HCT116 (cell line): ENCODE results near the gene CD247. TPM values are rescaled to one million over a fixed set of nuclear protein-coding genes. Genes with fewer than 3 reads are reported as not detected.

ENCODE experiments used
- ATAC-seq: fragments of 200-7000 bp; cut with Tn5 transposase; 2 replicates; pipeline ENCODE4 v1.9.1; 2020; ENCODE audit warnings: mild to moderate bottlenecking, moderate library complexity
- BruUV-seq: library from RNA; stranded (reverse); fragments of 400-500 nt; replicated peaks from 2 replicates; lab custom pipeline; 2021; lab: Mats Ljungman, UMichigan
- CTCF ChIA-PET: fragments of 300-600 bp; sonication (Branson Sonifier 250); formaldehyde crosslinking; loops from one replicate; lab custom pipeline; 2021; ENCODE audit warnings: antibody characterized with exemption; lab: Charles Lee
- POLR2A ChIA-PET: fragments of 300-600, 350-600 bp; sonication (Branson Sonifier 250); formaldehyde crosslinking; loops from one replicate; lab custom pipeline; 2021; ENCODE audit warnings: antibody characterized with exemption; lab: Charles Lee
- RAD21 ChIA-PET, 2 experiments: fragments of 300-600 bp; sonication (Branson Sonifier 250); formaldehyde crosslinking; loops; one replicate each; lab custom pipeline; 2023; ENCODE audit warnings: low total read pairs in 2 of 2; ENCODE audit not compliant: uncharacterized antibody in 2 of 2, unreplicated experiment in 2 of 2, low non-redundant PET in 1 of 2; lab: Charles Lee
- DNase-seq: peaks from one replicate; pipeline ENCODE4 v3.0.0-alpha.2; 2010; ENCODE audit warnings: low read depth, low spot score
- H2AFZ ChIP-seq: fragments of 200-600 bp; shearing (Covaris generic), sonication (generic); 2 replicates; pipeline ENCODE4 v1.6.1; 2017; ENCODE audit warnings: low read depth, mixed run types, mixed read lengths, antibody characterized with exemption, low read length; ENCODE audit not compliant: poor library complexity, severe bottlenecking
- H3K27ac ChIP-seq: 2 replicates; pipeline ENCODE4 v1.5.1; 2012; ENCODE audit warnings: low read depth, low read length
- H3K27me3 ChIP-seq: fragments of 200-600 bp; sonication (generic); 2 replicates; pipeline ENCODE4 v1.6.1; 2016; ENCODE audit warnings: mixed run types, low read length, mixed read lengths; ENCODE audit not compliant: insufficient read depth
- H3K36me3 ChIP-seq, 2 experiments: fragments of 200-500 bp in 1 of 2; fragments of 200-600 bp in 1 of 2; sonication (Bioruptor generic) in 1 of 2; sonication (generic) in 1 of 2; 2 replicates each; pipeline versions ENCODE4 v1.5.1 to v1.6.1; 2014 to 2016; ENCODE audit warnings: low read length in 2 of 2, inconsistent platforms in 1 of 2, mixed read lengths in 1 of 2, mixed run types in 1 of 2; ENCODE audit not compliant: insufficient read depth in 2 of 2, control insufficient read depth in 1 of 2
- H3K4me1 ChIP-seq, 2 experiments: fragments of 200-600 bp in 1 of 2; sonication (generic) in 1 of 2; 2 replicates each; pipeline versions ENCODE4 v1.5.1 to v1.6.1; 2012 to 2017; ENCODE audit warnings: low read length in 2 of 2, inconsistent platforms in 1 of 2, mild to moderate bottlenecking in 1 of 2, mixed read lengths in 1 of 2, mixed run types in 1 of 2, moderate library complexity in 1 of 2; ENCODE audit not compliant: insufficient read depth in 2 of 2, control insufficient read depth in 1 of 2
- H3K4me2 ChIP-seq: fragments of 200-600 bp; sonication (generic); 2 replicates; pipeline ENCODE4 v1.6.1; 2017; ENCODE audit warnings: mixed run types, low read length, mixed read lengths
- H3K4me3 ChIP-seq, 2 experiments: fragments of 200-600 bp in 1 of 2; sonication (generic) in 1 of 2; replicated peaks in 1 of 2; 2 replicates each; pipeline ENCODE4 v1.5.1; 2011 to 2016; ENCODE audit warnings: low read length in 2 of 2, control low read depth in 1 of 2, low read depth in 1 of 2, mild to moderate bottlenecking in 1 of 2, mixed read lengths in 1 of 2, mixed run types in 1 of 2
- H3K79me2 ChIP-seq: fragments of 200-600 bp; sonication (generic); 2 replicates; pipeline ENCODE4 v1.6.1; 2017; ENCODE audit warnings: mild to moderate bottlenecking, mixed run types, low read length, moderate library complexity, mixed read lengths; ENCODE audit not compliant: insufficient read depth
- H3K9ac ChIP-seq: fragments of 200-600 bp; sonication (generic); 2 replicates; pipeline ENCODE4 v1.6.1; 2016; ENCODE audit warnings: low read length, mixed read lengths
- H3K9me2 ChIP-seq: fragments of 200-600 bp; sonication (generic), shearing (Covaris generic); 2 replicates; pipeline ENCODE4 v1.6.1; 2017; ENCODE audit warnings: mixed run types, mild to moderate bottlenecking, moderate library complexity; ENCODE audit not compliant: insufficient read depth
- H3K9me3 ChIP-seq, 2 experiments: fragments of 200-500 bp in 1 of 2; fragments of 200-600 bp in 1 of 2; sonication (Bioruptor generic) in 1 of 2; sonication (generic) in 1 of 2; 2 replicates each; pipeline ENCODE4 v1.6.1; 2014 to 2017; ENCODE audit warnings: low read length in 2 of 2, mixed read lengths in 2 of 2, inconsistent platforms in 1 of 2, low read depth in 1 of 2, mild to moderate bottlenecking in 1 of 2, mixed run types in 1 of 2, moderate library complexity in 1 of 2; ENCODE audit not compliant: control insufficient read depth in 1 of 2, insufficient read depth in 1 of 2
- H4K20me1 ChIP-seq: fragments of 200-600 bp; sonication (generic), shearing (Covaris generic); 2 replicates; pipeline ENCODE4 v1.6.1; 2017; ENCODE audit warnings: mixed run types, mild to moderate bottlenecking, moderate library complexity; ENCODE audit not compliant: insufficient read depth
- CBX3 ChIP-seq: IDR thresholded peaks from 2 replicates; pipeline ENCODE4 v1.6.1; 2012; ENCODE audit warnings: low read depth
- CEBPB ChIP-seq: IDR thresholded peaks from 2 replicates; pipeline ENCODE4 v1.6.1; 2012; ENCODE audit warnings: low read depth
- FOSL1 ChIP-seq: IDR thresholded peaks from 2 replicates; pipeline ENCODE4 v1.6.1; 2012; ENCODE audit warnings: low read depth
- POLR2A ChIP-seq: IDR thresholded peaks from 2 replicates; pipeline ENCODE4 v1.7.0; 2011; ENCODE audit warnings: borderline replicate concordance; ENCODE audit not compliant: insufficient read depth, insufficient read length; ENCODE audit errors: extremely low read depth
- RAD21 ChIP-seq: IDR thresholded peaks from 2 replicates; pipeline ENCODE4 v1.6.1; 2012; ENCODE audit warnings: low read depth, mild to moderate bottlenecking
- TCF7L2 ChIP-seq: IDR thresholded peaks from 2 replicates; pipeline ENCODE4 v1.7.0; 2011; ENCODE audit warnings: borderline replicate concordance, inconsistent platforms; ENCODE audit not compliant: insufficient read depth, insufficient read length; ENCODE audit errors: extremely low read depth
- YY1 ChIP-seq: IDR thresholded peaks from 2 replicates; pipeline ENCODE4 v1.6.1; 2011; ENCODE audit warnings: low read length, low read depth, moderate library complexity, mild to moderate bottlenecking; ENCODE audit not compliant: insufficient replicate concordance; ENCODE audit errors: extremely low read depth
- intact Hi-C: fragments of 100-400 bp; cut with micrococcal nuclease; formaldehyde crosslinking; loops from 2 replicates; pipeline ENCODE4 v1.10.0; 2022
- total RNA-seq: library from RNA; stranded (reverse); gene quantifications from one replicate; pipeline ENCODE4 v1.2.1, GENCODE V29; 2021; ENCODE audit not compliant: unreplicated experiment
- TF ChIP-seq, protein P1 (sequence below): IDR thresholded peaks from 2 replicates; pipeline ENCODE4 v1.6.1; 2012; ENCODE audit warnings: low read depth

Gene CD247
- total RNA-seq, 1 experiment from 2014 or later, result 0.57 TPM

DNA sequence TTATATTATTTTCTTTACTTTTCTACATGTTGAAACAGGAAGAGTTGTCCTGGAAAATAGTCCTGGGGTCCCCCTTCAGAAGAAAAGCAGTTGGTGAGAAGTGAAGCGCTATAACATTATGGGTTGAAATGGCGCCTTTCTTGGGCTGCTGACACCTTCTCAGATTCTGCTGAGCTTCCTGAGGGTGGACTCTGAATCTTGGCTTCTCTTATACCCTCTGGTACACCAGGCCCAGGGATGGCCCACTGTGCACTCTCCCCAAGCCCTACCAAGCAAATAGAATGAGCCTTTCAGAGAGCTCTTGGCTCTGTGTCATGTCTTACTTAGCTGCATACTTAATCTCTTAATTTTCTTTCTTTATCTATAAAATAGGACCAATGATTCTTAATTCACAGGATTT, 42.3 kb downstream of the CD247 start:
- DNase-seq (no peak), ATAC-seq (no peak)
- Histone ChIP-seq H3K27me3 (no peaks in the 10 kb centered on the region), H2AFZ (no peak overlapping the region), H3K79me2 (no peaks in the 10 kb centered on the region), H3K9ac (no peak overlapping the region), H3K9me2 (no peaks in the 10 kb centered on the region), H4K20me1 (no peaks in the 10 kb centered on the region), H3K27ac (no peak overlapping the region), H3K4me1 (no peaks in the 10 kb centered on the region), H3K4me2 (no peak overlapping the region), H3K4me3 (no peak overlapping the region), H3K9me3 (no peaks in the 10 kb centered on the region)
- ChIA-PET CTCF (no interaction called here), POLR2A (no interaction called here), RAD21 (no interaction called here)
- BruUV-seq, result no TSS peak
- intact Hi-C loops, result no loop called here
- TF ChIP-seq, protein P1, sequence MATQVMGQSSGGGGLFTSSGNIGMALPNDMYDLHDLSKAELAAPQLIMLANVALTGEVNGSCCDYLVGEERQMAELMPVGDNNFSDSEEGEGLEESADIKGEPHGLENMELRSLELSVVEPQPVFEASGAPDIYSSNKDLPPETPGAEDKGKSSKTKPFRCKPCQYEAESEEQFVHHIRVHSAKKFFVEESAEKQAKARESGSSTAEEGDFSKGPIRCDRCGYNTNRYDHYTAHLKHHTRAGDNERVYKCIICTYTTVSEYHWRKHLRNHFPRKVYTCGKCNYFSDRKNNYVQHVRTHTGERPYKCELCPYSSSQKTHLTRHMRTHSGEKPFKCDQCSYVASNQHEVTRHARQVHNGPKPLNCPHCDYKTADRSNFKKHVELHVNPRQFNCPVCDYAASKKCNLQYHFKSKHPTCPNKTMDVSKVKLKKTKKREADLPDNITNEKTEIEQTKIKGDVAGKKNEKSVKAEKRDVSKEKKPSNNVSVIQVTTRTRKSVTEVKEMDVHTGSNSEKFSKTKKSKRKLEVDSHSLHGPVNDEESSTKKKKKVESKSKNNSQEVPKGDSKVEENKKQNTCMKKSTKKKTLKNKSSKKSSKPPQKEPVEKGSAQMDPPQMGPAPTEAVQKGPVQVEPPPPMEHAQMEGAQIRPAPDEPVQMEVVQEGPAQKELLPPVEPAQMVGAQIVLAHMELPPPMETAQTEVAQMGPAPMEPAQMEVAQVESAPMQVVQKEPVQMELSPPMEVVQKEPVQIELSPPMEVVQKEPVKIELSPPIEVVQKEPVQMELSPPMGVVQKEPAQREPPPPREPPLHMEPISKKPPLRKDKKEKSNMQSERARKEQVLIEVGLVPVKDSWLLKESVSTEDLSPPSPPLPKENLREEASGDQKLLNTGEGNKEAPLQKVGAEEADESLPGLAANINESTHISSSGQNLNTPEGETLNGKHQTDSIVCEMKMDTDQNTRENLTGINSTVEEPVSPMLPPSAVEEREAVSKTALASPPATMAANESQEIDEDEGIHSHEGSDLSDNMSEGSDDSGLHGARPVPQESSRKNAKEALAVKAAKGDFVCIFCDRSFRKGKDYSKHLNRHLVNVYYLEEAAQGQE, result no peak
- TF ChIP-seq RAD21 (no peak), CEBPB (no peak), TCF7L2 (no peak), FOSL1 (no peak), POLR2A (no peak), YY1 (no peak), CBX3 (no peak)
- TF ChIP-seq, all 23 proteins: peak for 0
- H3K36me3 ChIP-seq, result no peaks in the 10 kb centered on the region
